RWPE2 (cell line): Measurements from ENCODE around the gene GATA5.

Source experiments
- ATAC-seq: fragments of 200-7000 bp; cut with Tn5 transposase; 3 replicates; pipeline ENCODE4 v1.9.1; 2021; ENCODE audit warnings: low read depth
- DNase-seq: peaks from one replicate; pipeline ENCODE4 v3.0.0-alpha.2; 2020; ENCODE audit warnings: low spot score
- H3K27ac ChIP-seq: fragments of 450-650 bp; 2 replicates; pipeline ENCODE4 v1.5.1; 2017; ENCODE audit warnings: mild to moderate bottlenecking; ENCODE audit not compliant: poor library complexity, severe bottlenecking
- H3K27me3 ChIP-seq: fragments of 250-450 bp; sonication (Bioruptor Pico); 2 replicates; pipeline ENCODE4 v1.5.1; 2021; ENCODE audit warnings: mild to moderate bottlenecking, moderate library complexity; ENCODE audit not compliant: insufficient read depth, poor library complexity, severe bottlenecking
- H3K36me3 ChIP-seq: fragments of 250-450 bp; sonication (Bioruptor Pico); 2 replicates; pipeline ENCODE4 v1.5.1; 2020; ENCODE audit warnings: low read depth, mild to moderate bottlenecking, moderate library complexity
- H3K4me1 ChIP-seq: fragments of 250-450 bp; sonication (Bioruptor Pico); 2 replicates; pipeline ENCODE4 v1.5.1; 2021; ENCODE audit warnings: mild to moderate bottlenecking, moderate library complexity; ENCODE audit not compliant: insufficient read depth, poor library complexity, severe bottlenecking
- H3K4me3 ChIP-seq: fragments of 250-450 bp; sonication (Bioruptor Pico); 2 replicates; pipeline ENCODE4 v1.5.1; 2021; ENCODE audit warnings: mild to moderate bottlenecking, moderate library complexity; ENCODE audit not compliant: severe bottlenecking
- H3K9me3 ChIP-seq: fragments of 250-450 bp; sonication (Bioruptor Pico); 2 replicates; pipeline ENCODE4 v1.5.1; 2021; ENCODE audit warnings: mild to moderate bottlenecking, moderate library complexity; ENCODE audit not compliant: severe bottlenecking
- CTCF ChIP-seq: fragments of 450-650 bp; IDR thresholded peaks from one replicate; pipeline ENCODE4 v1.5.1; 2017; ENCODE audit warnings: mild to moderate bottlenecking, moderate library complexity; ENCODE audit not compliant: poor library complexity, severe bottlenecking

Gene GATA5

GRCh38 chr20:62505337-62506045 lies 29.7 kb upstream of the GATA5 start:
- DNase-seq (no peak), ATAC-seq (no peak)
- TF ChIP-seq CTCF = no peak

GRCh38 chr20:62504323-62504722 lies 28.5 kb upstream of the GATA5 start:
- ATAC-seq = no peak
- Histone ChIP-seq H3K4me3 (no peak overlapping the region), H3K36me3 (no peaks in the 10 kb centered on the region), H3K4me1 (no peaks in the 10 kb centered on the region), H3K27me3 (no peaks in the 10 kb centered on the region), H3K27ac (no peak overlapping the region), H3K9me3 (no peaks in the 10 kb centered on the region)
- no peak for TF ChIP-seq CTCF
- DNase-seq = no peak

More at GRCh38 chr20:62505337-62506045, 29.7 kb upstream of the GATA5 start:
- no peak overlapping the region for H3K4me3 ChIP-seq
- no peak overlapping the region for H3K27ac ChIP-seq
- no peaks in the 10 kb centered on the region for H3K27me3 ChIP-seq
- H3K9me3 ChIP-seq = no peaks in the 10 kb centered on the region
- no peaks in the 10 kb centered on the region for H3K4me1 ChIP-seq
- H3K36me3 ChIP-seq = no peaks in the 10 kb centered on the region

- Histone ChIP-seq H3K36me3 (no peaks in the 10 kb centered on the region), H3K9me3 (no peaks in the 10 kb centered on the region), H3K4me1 (no peaks in the 10 kb centered on the region), H3K27me3 (no peaks in the 10 kb centered on the region), H3K27ac (no peak overlapping the region), H3K4me3 (no peak overlapping the region)
- TF ChIP-seq CTCF = no peak
- ATAC-seq (no peak), DNase-seq (no peak)
Measured at GRCh38 chr20:62503401-62504178, 27.8 kb upstream of the GATA5 start.

GRCh38 chr20:62502496-62503095 lies 26.8 kb upstream of the GATA5 start:
- H3K4me1 ChIP-seq = no peaks in the 10 kb centered on the region
- no peaks in the 10 kb centered on the region for H3K27me3 ChIP-seq
- H3K36me3 ChIP-seq = no peaks in the 10 kb centered on the region
- no peak for ATAC-seq
- no peak for TF ChIP-seq CTCF
- H3K4me3 ChIP-seq = no peak overlapping the region
- H3K27ac ChIP-seq = no peak overlapping the region
- no peaks in the 10 kb centered on the region for H3K9me3 ChIP-seq
- DNase-seq = no peak
